ENCODE results near the gene SLC35B1. TPM values are rescaled to one million over a fixed set of nuclear protein-coding genes. Genes with fewer than 3 reads are reported as not detected.

Gene SLC35B1
- total RNA-seq, 1 experiment from 2014 or later, result 99.6 TPM

- Mint-ChIP-seq H3K36me3 (ENCODE audit: insufficient read depth, unreplicated experiment) (peaks cover 28% of the 10 kb centered on the region), H3K4me1 (ENCODE audit: insufficient read depth, unreplicated experiment) (no peaks in the 10 kb centered on the region), H3K27me3 (ENCODE audit: insufficient read depth, unreplicated experiment) (no peaks in the 10 kb centered on the region), H3K9me3 (ENCODE audit: unreplicated experiment) (no peaks in the 10 kb centered on the region), H3K4me3 (ENCODE audit: unreplicated experiment) (no peak overlapping the region), H3K27ac (ENCODE audit: low read depth, unreplicated experiment) (no peak overlapping the region)
- intact Hi-C loops (cut with micrococcal nuclease), result no loop called here
- BruUV-seq (replicated peaks), result no TSS peak
- POLR2A ChIA-PET, result interaction anchor here (1.2 to 2.5 kb wide), 2 partner anchors 10 to 20 kb away, joined by 6 to 12 read pairs; partner anchors contain the start of genes SLC35B1 and SPOP
- CTCF ChIA-PET, result interaction anchor here (0.6 to 15.6 kb wide), 8 partner anchors 9 to 390 kb away, joined by 3 to 325 read pairs (median 6); partner anchors contain the start of genes NXPH3 and SLC35B1
- no peak for DNase-seq (ENCODE audit: unreplicated experiment)
- no peak for TF ChIP-seq CTCF (IDR thresholded peaks at IDR 0.05; ENCODE audit: unreplicated experiment)
Measured at GRCh38 chr17:49698005-49698404, 9.8 kb downstream of the SLC35B1 start.

- Mint-ChIP-seq H3K9me3 (ENCODE audit: unreplicated experiment) (no peaks in the 10 kb centered on the region), H3K36me3 (ENCODE audit: insufficient read depth, unreplicated experiment) (peaks cover 24% of the 10 kb centered on the region), H3K4me1 (ENCODE audit: insufficient read depth, unreplicated experiment) (no peaks in the 10 kb centered on the region), H3K4me3 (ENCODE audit: unreplicated experiment) (no peak overlapping the region), H3K27me3 (ENCODE audit: insufficient read depth, unreplicated experiment) (no peaks in the 10 kb centered on the region), H3K27ac (ENCODE audit: low read depth, unreplicated experiment) (no peak overlapping the region)
- no TSS peak for BruUV-seq (replicated peaks)
- intact Hi-C loops (cut with micrococcal nuclease), result no loop called here
- ChIA-PET POLR2A (interaction anchor here (0.6 to 1.5 kb wide), 4 partner anchors 12 to 139 kb away, joined by 3 to 4 read pairs (median 4); partner anchors contain the start of gene SLC35B1), CTCF (interaction anchor here (0.6 to 15.6 kb wide), 21 partner anchors 9 to 1761 kb away, joined by 3 to 325 read pairs (median 3); partner anchors contain the start of genes NXPH3 and SLC35B1)
- no peak for TF ChIP-seq CTCF (IDR thresholded peaks at IDR 0.05; ENCODE audit: unreplicated experiment)
- DNase-seq (ENCODE audit: unreplicated experiment), result no peak
Measured at GRCh38 chr17:49696233-49696761, 11.5 kb downstream of the SLC35B1 start.

- Mint-ChIP-seq H3K27me3 (ENCODE audit: insufficient read depth, unreplicated experiment) (no peaks in the 10 kb centered on the region), H3K9me3 (ENCODE audit: unreplicated experiment) (no peaks in the 10 kb centered on the region), H3K36me3 (ENCODE audit: insufficient read depth, unreplicated experiment) (peaks cover 18% of the 10 kb centered on the region), H3K4me3 (ENCODE audit: unreplicated experiment) (no peak overlapping the region), H3K27ac (ENCODE audit: low read depth, unreplicated experiment) (no peak overlapping the region), H3K4me1 (ENCODE audit: insufficient read depth, unreplicated experiment) (no peaks in the 10 kb centered on the region)
- no peak for DNase-seq (ENCODE audit: unreplicated experiment)
- TF ChIP-seq CTCF (IDR thresholded peaks at IDR 0.05; ENCODE audit: unreplicated experiment), result no peak
- POLR2A ChIA-PET, result interaction anchor here (0.6 to 1.4 kb wide), 5 partner anchors 9 to 138 kb away, joined by 3 to 4 read pairs (median 3); partner anchors contain the start of gene SLC35B1
- CTCF ChIA-PET, result interaction anchor here (0.6 to 15.6 kb wide), 26 partner anchors 9 to 1584 kb away, joined by 3 to 325 read pairs (median 3); partner anchors contain the start of genes NXPH3 and SLC35B1
- BruUV-seq (replicated peaks), result no TSS peak
- intact Hi-C loops (cut with micrococcal nuclease), result loop anchor here (1.0 kb wide), 2 partner anchors 120 to 127 kb away; partner anchors contain the start of gene NXPH3
Measured at GRCh38 chr17:49695698-49696232, 12.0 kb downstream of the SLC35B1 start.

All from MCF 10A (cell line).